ENCODE results near the gene DEXI.

Gene DEXI

DNA sequence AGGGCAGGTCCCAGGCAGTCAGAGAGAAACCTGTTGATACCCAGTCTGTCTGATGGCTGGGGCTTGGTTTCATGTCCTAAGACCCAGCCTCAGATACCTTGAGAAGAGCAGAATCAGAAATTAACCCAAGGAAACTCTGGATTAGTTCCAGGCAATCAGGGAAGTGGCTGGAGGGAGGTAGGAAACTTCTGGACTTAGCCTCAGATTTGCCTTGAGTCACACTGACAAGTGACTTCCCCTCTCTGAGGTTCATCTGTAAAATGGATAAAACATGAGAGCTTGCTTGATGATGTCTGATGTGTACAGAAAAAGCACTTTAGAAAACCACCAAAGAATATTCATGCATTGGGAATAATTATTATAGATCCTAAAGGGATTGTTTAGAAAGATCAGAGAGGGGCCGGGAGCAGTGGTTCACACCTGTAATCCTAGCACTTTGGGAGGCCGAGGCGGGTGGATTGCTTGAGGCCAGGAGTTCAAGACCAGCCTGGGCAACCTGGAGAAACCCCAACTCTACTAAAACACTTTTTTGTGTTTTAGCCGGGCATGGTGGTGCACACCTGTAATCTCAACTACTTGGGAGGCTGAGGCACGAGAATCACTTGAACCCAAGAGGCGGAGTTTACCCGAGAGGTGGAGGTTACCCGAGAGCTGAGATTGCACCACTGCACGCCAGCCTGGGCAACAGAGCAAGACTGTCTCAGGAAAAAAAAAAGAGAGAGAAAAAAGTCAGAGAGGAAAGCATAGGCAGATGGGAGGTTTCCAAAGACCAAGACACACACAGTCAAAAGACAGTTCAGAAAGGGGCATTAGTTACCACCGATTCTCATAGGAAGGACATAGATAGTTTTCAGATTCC, 61.4 kb downstream of the DEXI start:
- H3K36me3 ChIP-seq (ENCODE audit: control insufficient read depth, insufficient read depth, low read length): no peaks in the 10 kb centered on the region
- H2AFZ ChIP-seq: no peak overlapping the region
- TF ChIP-seq, protein P1, sequence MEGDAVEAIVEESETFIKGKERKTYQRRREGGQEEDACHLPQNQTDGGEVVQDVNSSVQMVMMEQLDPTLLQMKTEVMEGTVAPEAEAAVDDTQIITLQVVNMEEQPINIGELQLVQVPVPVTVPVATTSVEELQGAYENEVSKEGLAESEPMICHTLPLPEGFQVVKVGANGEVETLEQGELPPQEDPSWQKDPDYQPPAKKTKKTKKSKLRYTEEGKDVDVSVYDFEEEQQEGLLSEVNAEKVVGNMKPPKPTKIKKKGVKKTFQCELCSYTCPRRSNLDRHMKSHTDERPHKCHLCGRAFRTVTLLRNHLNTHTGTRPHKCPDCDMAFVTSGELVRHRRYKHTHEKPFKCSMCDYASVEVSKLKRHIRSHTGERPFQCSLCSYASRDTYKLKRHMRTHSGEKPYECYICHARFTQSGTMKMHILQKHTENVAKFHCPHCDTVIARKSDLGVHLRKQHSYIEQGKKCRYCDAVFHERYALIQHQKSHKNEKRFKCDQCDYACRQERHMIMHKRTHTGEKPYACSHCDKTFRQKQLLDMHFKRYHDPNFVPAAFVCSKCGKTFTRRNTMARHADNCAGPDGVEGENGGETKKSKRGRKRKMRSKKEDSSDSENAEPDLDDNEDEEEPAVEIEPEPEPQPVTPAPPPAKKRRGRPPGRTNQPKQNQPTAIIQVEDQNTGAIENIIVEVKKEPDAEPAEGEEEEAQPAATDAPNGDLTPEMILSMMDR (IDR thresholded peaks at IDR 0.05): no peak
- H3K4me3 ChIP-seq (ENCODE audit: low read depth, low read length): no peak overlapping the region
- no peak overlapping the region for H3K4me2 ChIP-seq (ENCODE audit: low read length)
- no peaks in the 10 kb centered on the region for H3K4me1 ChIP-seq
- H3K9ac ChIP-seq: no peak overlapping the region
- no peaks in the 10 kb centered on the region for H3K79me2 ChIP-seq
- no peaks in the 10 kb centered on the region for H3K27me3 ChIP-seq (ENCODE audit: control insufficient read depth, insufficient read depth, low read length)
- H3K27ac ChIP-seq: no peak overlapping the region
- no peaks in the 10 kb centered on the region for H3K9me3 ChIP-seq (ENCODE audit: control insufficient read depth, low read length)

DNA sequence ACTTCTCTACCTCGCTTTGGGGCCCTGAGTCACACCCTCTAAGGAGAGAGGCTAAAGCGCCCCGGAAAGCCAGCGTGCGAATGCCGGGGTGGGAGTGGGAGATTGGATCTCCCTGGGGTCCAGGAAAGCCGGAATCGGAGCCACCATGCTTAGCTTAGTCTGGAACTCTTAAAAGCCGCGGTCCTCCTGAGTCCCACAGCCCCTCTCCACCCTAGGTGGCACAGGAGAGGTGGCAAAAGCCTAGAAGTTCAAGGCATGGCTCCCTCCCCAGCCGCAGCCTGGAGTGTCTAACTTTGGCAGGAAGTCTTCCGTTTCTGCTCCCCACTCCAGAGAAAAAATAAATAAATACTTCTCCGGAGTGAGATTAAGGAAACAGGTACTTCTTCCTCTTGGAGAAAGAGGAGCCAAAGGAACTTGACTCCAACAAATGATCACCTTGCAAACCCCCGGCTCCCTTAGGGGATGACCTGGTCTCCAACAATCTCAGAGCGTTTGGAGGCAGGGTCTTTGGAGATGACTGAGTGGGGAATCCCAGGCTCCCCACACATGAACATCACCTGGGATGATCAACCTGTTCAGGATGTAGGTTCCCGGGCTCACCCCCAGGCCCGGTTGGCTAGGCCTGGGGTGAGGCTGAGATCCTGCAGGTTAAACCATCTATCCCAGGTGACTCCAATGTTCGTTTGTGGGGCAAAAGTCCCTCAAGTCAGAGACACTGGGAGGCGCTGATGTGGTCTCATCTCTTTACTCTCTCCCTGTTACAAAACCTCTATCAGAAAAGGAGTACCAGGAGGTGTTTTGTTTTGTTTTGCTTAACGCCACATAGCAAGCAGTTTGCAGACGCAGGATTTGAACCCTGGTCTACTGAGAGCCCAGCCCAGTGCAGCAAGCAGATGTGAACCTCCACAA, 62.3 kb downstream of the DEXI start:
- TF ChIP-seq, protein P1 (IDR thresholded peaks at IDR 0.05): no peak
- Histone ChIP-seq H2AFZ (no peak overlapping the region), H3K9me3 (ENCODE audit: control insufficient read depth, low read length) (no peaks in the 10 kb centered on the region), H3K27ac (no peak overlapping the region), H3K79me2 (no peaks in the 10 kb centered on the region), H3K4me3 (ENCODE audit: low read depth, low read length) (no peak overlapping the region), H3K4me2 (ENCODE audit: low read length) (peak overlapping the region; percentile 66), H3K9ac (no peak overlapping the region), H3K27me3 (ENCODE audit: control insufficient read depth, insufficient read depth, low read length) (no peaks in the 10 kb centered on the region), H3K4me1 (no peaks in the 10 kb centered on the region), H3K36me3 (ENCODE audit: control insufficient read depth, insufficient read depth, low read length) (no peaks in the 10 kb centered on the region)

Measured in parathyroid adenoma (tissue), 2 donors.